A549 (cell line): Measurements from ENCODE around the gene HSF2BP. TPM values are rescaled to one million over a fixed set of nuclear protein-coding genes. Genes with fewer than 3 reads are reported as not detected.
"Not testable (repeated sequence)": the region's sequence is repeated elsewhere in the genome, so short reads cannot be mapped to it uniquely, and the experiment has no call there.

Source experiments
- ATAC-seq, 2 experiments: fragments of 200-7000 bp in 1 of 2; fragments of >200 bp in 1 of 2; cut with Nextera tagmentation in 1 of 2; cut with Tn5 transposase in 1 of 2; 3 replicates each; pipeline versions ENCODE4 v1.8.0 to v1.9.1; 2018 to 2020; ENCODE audit warnings: mild to moderate bottlenecking in 1 of 2, moderate library complexity in 1 of 2
- CTCF ChIA-PET: fragments of 300-600 bp; sonication (Branson Sonifier 250); formaldehyde crosslinking; extraction: SDS; loops from one replicate; lab custom pipeline; 2021; ENCODE audit warnings: antibody characterized with exemption, inconsistent platforms; lab: Yijun Ruan, JAX
- POLR2A ChIA-PET: fragments of 350-600 bp; formaldehyde crosslinking; extraction: SDS; loops from one replicate; lab custom pipeline; 2021; ENCODE audit warnings: antibody characterized with exemption, inconsistent platforms; lab: Yijun Ruan, JAX
- DNase-seq, 2 experiments: peaks; one replicate each; pipeline versions ENCODE4 v3.0.0 to v3.0.0-alpha.2; 2011 to 2016; ENCODE audit warnings: low read depth in 1 of 2, low spot score in 1 of 2
- FAIRE-seq: peaks from 2 replicates; lab custom pipeline; 2011; peaks lifted over from hg19 to GRCh38; lab: Jason Lieb, UNC
- H3K27ac ChIP-seq, 2 experiments: fragments of >200 bp; sonication (Bioruptor Twin); formaldehyde crosslinking; 3 replicates each; pipeline ENCODE4 v1.5.1; 2016 to 2017
- H3K4me1 ChIP-seq: fragments of >200 bp; sonication (Bioruptor Twin); formaldehyde crosslinking; 3 replicates; pipeline ENCODE4 v1.6.1; 2016
- H3K4me2 ChIP-seq: fragments of >200 bp; sonication (Bioruptor Twin); formaldehyde crosslinking; 3 replicates; pipeline ENCODE4 v1.6.1; 2016
- H3K4me3 ChIP-seq: fragments of >200 bp; sonication (Bioruptor Twin); formaldehyde crosslinking; 3 replicates; pipeline ENCODE4 v1.5.1; 2016
- H3K9me3 ChIP-seq: fragments of >200 bp; sonication (Bioruptor Twin); formaldehyde crosslinking; 3 replicates; pipeline ENCODE4 v1.6.1; 2016
- ATOH8 ChIP-seq: fragments of 250-450 bp; sonication (Bioruptor Pico); IDR thresholded peaks from 2 replicates; pipeline ENCODE4 v1.5.0; 2020; ENCODE audit warnings: low read depth, mild to moderate bottlenecking, moderate library complexity
- CBX2 ChIP-seq: fragments of 200-600 bp; sonication (generic); IDR thresholded peaks from 2 replicates; pipeline ENCODE4 v1.6.1; 2016; ENCODE audit warnings: low read depth, mild to moderate bottlenecking, borderline replicate concordance
- CHD4 ChIP-seq: fragments of 200-600 bp; sonication (generic); IDR thresholded peaks from 2 replicates; pipeline ENCODE4 v1.6.1; 2016; ENCODE audit warnings: antibody characterized with exemption, mild to moderate bottlenecking, borderline replicate concordance
- EHF ChIP-seq: fragments of 250-450 bp; sonication (Bioruptor Pico); IDR thresholded peaks from 2 replicates; pipeline ENCODE4 v1.5.0; 2020; ENCODE audit warnings: mild to moderate bottlenecking
- EP300 ChIP-seq, 2 experiments: fragments of >200 bp; sonication (Bioruptor Twin); formaldehyde crosslinking; IDR thresholded peaks; 2 replicates in 1 of 2; 3 replicates in 1 of 2; pipeline ENCODE4 v1.6.1; 2016 to 2017
- ESRRA ChIP-seq: fragments of 150-350 bp; IDR thresholded peaks from 2 replicates; pipeline ENCODE4 v1.6.1; 2014; ENCODE audit warnings: mild to moderate bottlenecking, low read length, borderline replicate concordance
- FOSB ChIP-seq: fragments of 250-450 bp; sonication (Bioruptor Pico); IDR thresholded peaks from 2 replicates; pipeline ENCODE4 v1.5.0; 2020; ENCODE audit warnings: mild to moderate bottlenecking, moderate library complexity
- GATA3 ChIP-seq: IDR thresholded peaks from 2 replicates; pipeline ENCODE4 v1.6.1; 2012; ENCODE audit warnings: borderline replicate concordance
- HDAC2 ChIP-seq: fragments of 200-600 bp; sonication (generic); IDR thresholded peaks from 2 replicates; pipeline ENCODE4 v1.6.1; 2016
- JUN ChIP-seq, 2 experiments: fragments of >200 bp; sonication (Bioruptor Twin); formaldehyde crosslinking; IDR thresholded peaks; 2 replicates in 1 of 2; 3 replicates in 1 of 2; pipeline ENCODE4 v1.6.1; 2016 to 2017
- JUNB ChIP-seq: fragments of >200 bp; sonication (Bioruptor Twin); formaldehyde crosslinking; IDR thresholded peaks from 2 replicates; pipeline ENCODE4 v1.6.1; 2016
- KDM1A ChIP-seq: fragments of 200-600 bp; sonication (generic); IDR thresholded peaks from 2 replicates; pipeline ENCODE4 v1.6.1; 2016; ENCODE audit warnings: low read depth, mild to moderate bottlenecking
- KDM5A ChIP-seq: fragments of 200-600 bp; sonication (generic); IDR thresholded peaks from 2 replicates; pipeline ENCODE4 v1.6.1; 2016; ENCODE audit warnings: antibody characterized with exemption, mild to moderate bottlenecking
- MAFK ChIP-seq: fragments of 450-650 bp; IDR thresholded peaks from 2 replicates; pipeline ENCODE4 v1.6.1; 2014; ENCODE audit not compliant: partially characterized antibody
- MAX ChIP-seq: IDR thresholded peaks from 2 replicates; pipeline ENCODE4 v1.6.1; 2012
- MAZ ChIP-seq: fragments of 150-350 bp; IDR thresholded peaks from 2 replicates; pipeline ENCODE4 v1.6.1; 2014; ENCODE audit warnings: antibody characterized with exemption, low read depth, low read length, borderline replicate concordance
- MYC ChIP-seq: IDR thresholded peaks from 2 replicates; pipeline ENCODE4 v1.6.1; 2012; ENCODE audit warnings: mild to moderate bottlenecking, inconsistent platforms, low read length, improper control_type of control experiment, borderline replicate concordance
- NPAS2 ChIP-seq: fragments of 250-450 bp; sonication (Bioruptor Pico); IDR thresholded peaks from 2 replicates; pipeline ENCODE4 v1.8.0; 2022; ENCODE audit warnings: mild to moderate bottlenecking, moderate library complexity, borderline replicate concordance
- NR3C1 ChIP-seq: fragments of >200 bp; sonication (Bioruptor Twin); formaldehyde crosslinking; IDR thresholded peaks from 3 replicates; pipeline ENCODE4 v1.6.1; 2017
- PHF8 ChIP-seq: fragments of 200-600 bp; sonication (generic); IDR thresholded peaks from 2 replicates; pipeline ENCODE4 v1.6.1; 2016; ENCODE audit warnings: low read depth, mild to moderate bottlenecking, antibody characterized with exemption, moderate library complexity, borderline replicate concordance
- POLR2AphosphoS2 ChIP-seq: conservative IDR thresholded peaks from 2 replicates; pipeline ENCODE4 v1.6.1; 2012; ENCODE audit warnings: low read length, improper control_type of control experiment, inconsistent platforms
- RAD21 ChIP-seq, 2 experiments: fragments of >200 bp in 1 of 2; sonication (Bioruptor Twin) in 1 of 2; formaldehyde crosslinking in 1 of 2; IDR thresholded peaks in 1 of 2; conservative IDR thresholded peaks in 1 of 2; 2 replicates in 1 of 2; 3 replicates in 1 of 2; pipeline ENCODE4 v1.6.1; 2012 to 2018; ENCODE audit warnings: inconsistent platforms in 1 of 2
- RCOR1 ChIP-seq: fragments of 150-350 bp; IDR thresholded peaks from 2 replicates; pipeline ENCODE4 v1.6.1; 2014; ENCODE audit warnings: antibody characterized with exemption, low read length, low read depth
- RNF2 ChIP-seq: fragments of 200-600 bp; sonication (generic); IDR thresholded peaks from 2 replicates; pipeline ENCODE4 v1.6.1; 2016; ENCODE audit warnings: low read depth, mild to moderate bottlenecking, antibody characterized with exemption, moderate library complexity, borderline replicate concordance
- SMC3 ChIP-seq: fragments of >200 bp; sonication (Bioruptor Twin); formaldehyde crosslinking; IDR thresholded peaks from 3 replicates; pipeline ENCODE4 v1.6.1; 2018; ENCODE audit warnings: inconsistent platforms
- SREBF2 ChIP-seq: fragments of 450-650 bp; IDR thresholded peaks from 2 replicates; pipeline ENCODE4 v1.6.1; 2014; ENCODE audit warnings: mild to moderate bottlenecking, moderate library complexity
- TFCP2L1 ChIP-seq: fragments of 250-450 bp; sonication (Bioruptor Pico); IDR thresholded peaks from 2 replicates; pipeline ENCODE4 v1.5.0; 2021; ENCODE audit warnings: mild to moderate bottlenecking
- ZFP36 ChIP-seq: fragments of 450-650 bp; IDR thresholded peaks from 2 replicates; pipeline ENCODE4 v1.6.1; 2014; ENCODE audit warnings: borderline replicate concordance; ENCODE audit not compliant: partially characterized antibody
- ZNF302 ChIP-seq: fragments of 250-450 bp; sonication (Bioruptor Pico); IDR thresholded peaks from 2 replicates; pipeline ENCODE4 v1.9.0; 2021; ENCODE audit warnings: inconsistent platforms, mild to moderate bottlenecking, moderate library complexity
- ZSCAN20 ChIP-seq: fragments of 250-450 bp; sonication (Bioruptor Pico); IDR thresholded peaks from 2 replicates; pipeline ENCODE4 v1.8.0; 2022; ENCODE audit warnings: mild to moderate bottlenecking, moderate library complexity
- WGBS: methylation state at CpG from one replicate; pipeline ENCODE4 v1.1.6; 2017; ENCODE audit errors: missing lambda C conversion rate; 5-methylcytosine and 5-hydroxymethylcytosine counted together
- polyA plus RNA-seq, 4 experiments: library from polyadenylated mRNA; depleted of rRNA in 3 of 4; stranded (reverse); fragments of >200 nt; fragmentation: RNase III in 1 of 4; extraction: RNeasy Plus Mini Kit Qiagen cat#74134 plus additional on column Dnase treatment in 1 of 4; gene quantifications; 2 replicates in 3 of 4; 3 replicates in 1 of 4; pipeline ENCODE4 v1.2.3, GENCODE V29; 2011 to 2017
- TF ChIP-seq, protein P1 (sequence below): fragments of 450-650 bp; IDR thresholded peaks from 2 replicates; pipeline ENCODE4 v1.6.1; 2014; ENCODE audit warnings: antibody characterized with exemption
- TF ChIP-seq, protein P2 (sequence below): fragments of >200 bp; sonication (Bioruptor Twin); formaldehyde crosslinking; IDR thresholded peaks from 2 replicates; pipeline ENCODE4 v1.6.1; 2016
- TF ChIP-seq, protein P3 (sequence below): IDR thresholded peaks from 2 replicates; pipeline ENCODE4 v1.6.1; 2012; ENCODE audit warnings: low read depth, borderline replicate concordance

Gene HSF2BP
- polyA plus RNA-seq, 2 of the 4 experiments (the other 2 are of a cell fraction), result 1.7 to 3.1 TPM

GRCh38 chr21:43597052-43597451 is 62.2 kb downstream of the HSF2BP start (continued):
- 0 out of 5 replicates have a peak, but pooled peaks of 1 of the 2 experiments have one; percentile 16 for TF ChIP-seq JUN (IDR thresholded peaks at IDR 0.05)
- TF ChIP-seq, protein P1, sequence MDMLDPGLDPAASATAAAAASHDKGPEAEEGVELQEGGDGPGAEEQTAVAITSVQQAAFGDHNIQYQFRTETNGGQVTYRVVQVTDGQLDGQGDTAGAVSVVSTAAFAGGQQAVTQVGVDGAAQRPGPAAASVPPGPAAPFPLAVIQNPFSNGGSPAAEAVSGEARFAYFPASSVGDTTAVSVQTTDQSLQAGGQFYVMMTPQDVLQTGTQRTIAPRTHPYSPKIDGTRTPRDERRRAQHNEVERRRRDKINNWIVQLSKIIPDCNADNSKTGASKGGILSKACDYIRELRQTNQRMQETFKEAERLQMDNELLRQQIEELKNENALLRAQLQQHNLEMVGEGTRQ, result no peak

DNA sequence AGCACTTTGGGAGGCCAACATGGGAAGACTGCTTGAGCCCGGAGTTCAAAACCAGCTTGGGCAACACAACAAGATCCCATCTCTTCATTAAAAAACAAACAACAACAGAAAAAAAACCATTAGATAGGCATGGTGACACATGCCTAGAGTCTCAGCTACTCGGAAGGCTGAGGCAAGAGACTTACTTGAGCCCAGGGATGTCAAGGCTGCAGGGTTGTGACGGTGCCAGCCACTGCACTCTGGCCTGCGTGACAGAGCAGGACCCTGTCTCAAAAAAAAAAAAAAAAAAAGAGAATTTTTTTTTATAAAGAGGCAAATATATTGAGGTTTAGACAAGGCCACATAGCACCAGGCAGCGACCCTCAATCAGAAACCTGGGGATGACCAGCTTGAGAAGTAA is 62.7 kb downstream of the HSF2BP start:
- H3K4me2 ChIP-seq, result peak overlapping the region; percentile 19; the same call in 1 of the 3 replicates
- FAIRE-seq (no peak), DNase-seq (no peak), ATAC-seq (no peak; a peak in 1 of 6 replicates)
- ChIA-PET CTCF (interaction anchor here (1.3 to 1.7 kb wide), 3 partner anchors 10 to 48 kb away, joined by 3 to 7 read pairs (median 4); no protein-coding TSS in a partner anchor), POLR2A (interaction anchor here (1.1 kb wide), 1 partner anchor 116 kb away, joined by 4 read pairs; no protein-coding TSS in a partner anchor)
- TF ChIP-seq ZFP36 (no peak), CBX2 (no peak), KDM1A (no peak), GATA3 (no peak), MYC (no peak), RNF2 (no peak), EP300 (IDR thresholded peaks at IDR 0.05) (no peak), HDAC2 (no peak), SMC3 (no peak), KDM5A (no peak), FOSB (no peak), NR3C1 (no peak), SREBF2 (no peak), RAD21 (conservative IDR thresholded peaks at IDR 0.05 in 1 of 2, IDR thresholded peaks at IDR 0.05 in 1 of 2) (no peak), JUNB (no peak), JUN (IDR thresholded peaks at IDR 0.05) (no peak), EHF (no peak), TFCP2L1 (CRISPR knock-in tag) (no peak)
- TF ChIP-seq, protein P2, sequence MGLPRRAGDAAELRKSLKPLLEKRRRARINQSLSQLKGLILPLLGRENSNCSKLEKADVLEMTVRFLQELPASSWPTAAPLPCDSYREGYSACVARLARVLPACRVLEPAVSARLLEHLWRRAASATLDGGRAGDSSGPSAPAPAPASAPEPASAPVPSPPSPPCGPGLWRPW, result no peak
- H3K4me3 ChIP-seq, result no peak overlapping the region
- WGBS, result 95% methylated on average over 5 of the region's 5 CpGs
- H3K9me3 ChIP-seq, result 0 out of 3 replicates have a peak, but pooled peaks cover 5% of the 10 kb centered on the region
- peaks cover 79% of the 10 kb centered on the region for H3K4me1 ChIP-seq
- peak overlapping the region; percentile 83 to 91 for H3K27ac ChIP-seq

- FAIRE-seq, POLR2A ChIA-PET: not testable (repeated sequence)
These were observed 63.5 kb downstream of the HSF2BP start for GRCh38 chr21:43595769-43596168.

GRCh38 chr21:43593078-43593477 is 66.2 kb downstream of the HSF2BP start:
- CTCF ChIA-PET, result interaction anchor here (1.3 to 2.2 kb wide), 2 partner anchors 18 to 53 kb away, joined by 4 to 10 read pairs; no protein-coding TSS in a partner anchor
- H3K4me1 ChIP-seq, result peaks cover 83% of the 10 kb centered on the region
- WGBS, result 84% methylated on average over 5 of the region's 5 CpGs
- H3K4me2 ChIP-seq, result peak overlapping the region; percentile 34; the same call in 2 of the 3 replicates
- H3K4me3 ChIP-seq, result no peak overlapping the region
- FAIRE-seq (no peak), ATAC-seq (no peak), DNase-seq (no peak)
- 0 out of 3 replicates have a peak, but pooled peaks cover 5% of the 10 kb centered on the region for H3K9me3 ChIP-seq
- POLR2A ChIA-PET, result no interaction called here
- peak overlapping the region; percentile 86 to 98 for H3K27ac ChIP-seq
- TF ChIP-seq MAZ (no peak), CBX2 (no peak), ESRRA (no peak), NPAS2 (CRISPR knock-in tag) (no peak), FOSB (no peak), CHD4 (no peak), RCOR1 (no peak), ZNF302 (no peak), ZSCAN20 (CRISPR knock-in tag) (no peak), POLR2AphosphoS2 (no peak), PHF8 (no peak), MAX (no peak), MAFK (no peak), ATOH8 (CRISPR knock-in tag) (no peak)
- TF ChIP-seq, protein P3, sequence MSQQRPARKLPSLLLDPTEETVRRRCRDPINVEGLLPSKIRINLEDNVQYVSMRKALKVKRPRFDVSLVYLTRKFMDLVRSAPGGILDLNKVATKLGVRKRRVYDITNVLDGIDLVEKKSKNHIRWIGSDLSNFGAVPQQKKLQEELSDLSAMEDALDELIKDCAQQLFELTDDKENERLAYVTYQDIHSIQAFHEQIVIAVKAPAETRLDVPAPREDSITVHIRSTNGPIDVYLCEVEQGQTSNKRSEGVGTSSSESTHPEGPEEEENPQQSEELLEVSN, result no peak

More at GRCh38 chr21:43595769-43596168, 63.5 kb downstream of the HSF2BP start:
- not testable (repeated sequence) for H3K9me3 ChIP-seq, H3K4me3 ChIP-seq, ATAC-seq, DNase-seq, H3K4me2 ChIP-seq
- H3K27ac ChIP-seq, result peak overlapping the region; percentile 83 to 91; a peak in 5 of 6 replicates
- H3K4me1 ChIP-seq, result peaks cover 79% of the 10 kb centered on the region
- CTCF ChIA-PET, result interaction anchor here (0.8 to 1.7 kb wide), 2 partner anchors 10 to 16 kb away, joined by 3 to 4 read pairs; no protein-coding TSS in a partner anchor
- 81% methylated on average over 8 of the region's 8 CpGs for WGBS
